Activated CD4-positive, alpha-beta T cell treated with anti-CD3 and anti-CD28 coated beads, Interleukin-2, Interleukin-6, amounts not matched to agents 100 ng/mL and 50 ng/mL, durations not matched to agents 16 hours and 8 hours (primary cell): ENCODE data around the gene NOP56.

ENCODE experiments used
- DNase-seq: peaks from one replicate; pipeline ENCODE4 v3.0.0-alpha.2; 2020

Gene NOP56

GRCh38 chr20:2706688-2707352 is 54.4 kb downstream of the NOP56 start:
- DNase-seq, result peak; percentile 53

GRCh38 chr20:2707353-2708072 is 55.1 kb downstream of the NOP56 start:
- DNase-seq, result no peak
